PC-9 (cell line): ENCODE results near the gene MYL6. TPM values are rescaled to one million over a fixed set of nuclear protein-coding genes. Genes with fewer than 3 reads are reported as not detected.

Experiments
- BruUV-seq: library from RNA; stranded (reverse); fragments of 400-500 nt; replicated peaks from 2 replicates; lab custom pipeline; 2021; lab: Mats Ljungman, UMichigan
- CTCF ChIA-PET: fragments of 300-600 bp; sonication (Branson Sonifier 250); formaldehyde crosslinking; loops from one replicate; lab custom pipeline; 2022; ENCODE audit warnings: antibody characterized with exemption; lab: Charles Lee
- POLR2A ChIA-PET: fragments of 300-600 bp; sonication (Branson Sonifier 250); formaldehyde crosslinking; loops from one replicate; lab custom pipeline; 2022; ENCODE audit warnings: antibody characterized with exemption; ENCODE audit not compliant: unreplicated experiment; lab: Charles Lee
- DNase-seq, 2 experiments: peaks; one replicate each; pipeline versions ENCODE4 v3.0.0 to v3.0.0-alpha.2; 2015 to 2022; ENCODE audit warnings: mixed read lengths in 1 of 2
- H2AFZ ChIP-seq: fragments of 200-600 bp; sonication (generic); 2 replicates; pipeline ENCODE4 v1.8.1; 2017; ENCODE audit warnings: antibody characterized with exemption
- H3F3A ChIP-seq: fragments of 200-600 bp; sonication (generic); 2 replicates; pipeline ENCODE4 v1.8.1; 2017; ENCODE audit warnings: antibody characterized with exemption, mild to moderate bottlenecking, low read depth; ENCODE audit not compliant: insufficient read depth
- H3K27ac ChIP-seq: fragments of 200-600 bp; sonication (generic); 2 replicates; pipeline ENCODE4 v1.6.1; 2016; ENCODE audit warnings: mixed run types
- H3K27me3 ChIP-seq: fragments of 200-600 bp; sonication (generic); 2 replicates; pipeline ENCODE4 v1.6.1; 2016; ENCODE audit warnings: low read depth, mixed run types; ENCODE audit not compliant: insufficient read depth
- H3K36me3 ChIP-seq: fragments of 200-600 bp; sonication (generic); 2 replicates; pipeline ENCODE4 v1.6.1; 2016; ENCODE audit warnings: low read depth, mixed run types
- H3K4me1 ChIP-seq: fragments of 200-600 bp; sonication (generic); replicated peaks from 2 replicates; pipeline ENCODE4 v1.6.1; 2016; ENCODE audit warnings: mixed run types; ENCODE audit not compliant: insufficient read depth
- H3K4me2 ChIP-seq: fragments of 200-600 bp; sonication (generic); 2 replicates; pipeline ENCODE4 v1.6.1; 2017; ENCODE audit warnings: mixed run types
- H3K4me3 ChIP-seq: fragments of 200-600 bp; sonication (generic); 2 replicates; pipeline ENCODE4 v1.6.1; 2016; ENCODE audit warnings: mixed run types
- H3K79me2 ChIP-seq: fragments of 200-600 bp; sonication (generic); 2 replicates; pipeline ENCODE4 v1.6.1; 2017; ENCODE audit warnings: low read depth, mixed run types
- H3K9me2 ChIP-seq: fragments of 200-600 bp; sonication (generic); 2 replicates; pipeline ENCODE4 v1.8.1; 2017; ENCODE audit warnings: mild to moderate bottlenecking; ENCODE audit not compliant: insufficient read depth
- H3K9me3 ChIP-seq: fragments of 200-600 bp; sonication (generic); 2 replicates; pipeline ENCODE4 v1.8.1; 2016; ENCODE audit warnings: low read depth; ENCODE audit not compliant: insufficient read depth
- H4K20me1 ChIP-seq: fragments of 200-600 bp; sonication (generic); 2 replicates; pipeline ENCODE4 v1.8.1; 2017; ENCODE audit not compliant: insufficient read depth
- EZH2 ChIP-seq: fragments of 200-600 bp; sonication (generic); IDR thresholded peaks from 2 replicates; pipeline ENCODE4 v1.8.0; 2017; ENCODE audit warnings: antibody characterized with exemption, low read depth
- intact Hi-C: fragments of 100-400 bp; cut with micrococcal nuclease; formaldehyde crosslinking; loops from one replicate; pipeline ENCODE4 v1.10.0; 2022; ENCODE audit not compliant: unreplicated experiment
- total RNA-seq: library from RNA; stranded (reverse); gene quantifications from 2 replicates; pipeline ENCODE4 v1.2.3, GENCODE V29; 2021
- TF ChIP-seq, protein P1 (sequence below): fragments of 200-600 bp; sonication (generic); conservative IDR thresholded peaks from 2 replicates; pipeline ENCODE4 v1.6.1; 2017; ENCODE audit warnings: mixed run types, antibody characterized with exemption, mild to moderate bottlenecking, moderate library complexity

Gene MYL6
- total RNA-seq, 1 experiment from 2014 or later: 666 TPM

DNA sequence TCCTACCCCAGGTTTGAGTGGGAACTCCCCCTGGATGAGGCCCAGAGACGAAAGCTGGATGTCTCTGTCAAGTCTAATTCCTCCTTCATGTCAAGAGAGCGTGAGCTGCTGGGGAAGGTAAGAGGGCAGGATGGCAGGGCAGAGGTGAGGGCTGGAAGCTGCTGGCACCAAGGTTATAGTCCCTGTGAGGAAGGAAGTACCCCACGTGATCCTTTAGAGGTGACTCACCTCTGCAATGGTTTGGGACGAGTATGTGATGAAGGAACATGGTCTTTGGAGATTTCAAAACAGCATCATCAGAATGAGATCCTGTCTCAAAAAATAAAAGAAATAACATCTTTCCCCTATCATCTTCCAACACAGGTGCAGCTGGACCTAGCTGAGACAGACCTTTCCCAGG, 14.9 kb upstream of the MYL6 start:
- intact Hi-C loops: no loop called here
- no peaks in the 10 kb centered on the region for H3K79me2 ChIP-seq
- no peak overlapping the region for H3K4me3 ChIP-seq
- H3K27me3 ChIP-seq: no peaks in the 10 kb centered on the region
- H3K4me2 ChIP-seq: no peak overlapping the region
- H3K4me1 ChIP-seq: peaks cover 13% of the 10 kb centered on the region
- POLR2A ChIA-PET: no interaction called here
- no peaks in the 10 kb centered on the region for H3K9me3 ChIP-seq
- H3K36me3 ChIP-seq: peaks cover 6% of the 10 kb centered on the region; the same call in 1 of the 2 replicates
- no peak for DNase-seq
- no TSS peak for BruUV-seq
- no peaks in the 10 kb centered on the region for H4K20me1 ChIP-seq
- CTCF ChIA-PET: no interaction called here
- H3K9me2 ChIP-seq: no peaks in the 10 kb centered on the region
- H3K27ac ChIP-seq: no peak overlapping the region
- TF ChIP-seq EZH2: no peak
- TF ChIP-seq, protein P1, sequence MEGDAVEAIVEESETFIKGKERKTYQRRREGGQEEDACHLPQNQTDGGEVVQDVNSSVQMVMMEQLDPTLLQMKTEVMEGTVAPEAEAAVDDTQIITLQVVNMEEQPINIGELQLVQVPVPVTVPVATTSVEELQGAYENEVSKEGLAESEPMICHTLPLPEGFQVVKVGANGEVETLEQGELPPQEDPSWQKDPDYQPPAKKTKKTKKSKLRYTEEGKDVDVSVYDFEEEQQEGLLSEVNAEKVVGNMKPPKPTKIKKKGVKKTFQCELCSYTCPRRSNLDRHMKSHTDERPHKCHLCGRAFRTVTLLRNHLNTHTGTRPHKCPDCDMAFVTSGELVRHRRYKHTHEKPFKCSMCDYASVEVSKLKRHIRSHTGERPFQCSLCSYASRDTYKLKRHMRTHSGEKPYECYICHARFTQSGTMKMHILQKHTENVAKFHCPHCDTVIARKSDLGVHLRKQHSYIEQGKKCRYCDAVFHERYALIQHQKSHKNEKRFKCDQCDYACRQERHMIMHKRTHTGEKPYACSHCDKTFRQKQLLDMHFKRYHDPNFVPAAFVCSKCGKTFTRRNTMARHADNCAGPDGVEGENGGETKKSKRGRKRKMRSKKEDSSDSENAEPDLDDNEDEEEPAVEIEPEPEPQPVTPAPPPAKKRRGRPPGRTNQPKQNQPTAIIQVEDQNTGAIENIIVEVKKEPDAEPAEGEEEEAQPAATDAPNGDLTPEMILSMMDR: no peak
- H2AFZ ChIP-seq: no peak overlapping the region
- H3F3A ChIP-seq: peaks cover 15% of the 10 kb centered on the region

GRCh38 chr12:56143870-56144269, 14.3 kb upstream of the MYL6 start:
- Histone ChIP-seq H3K79me2 (no peaks in the 10 kb centered on the region), H3K9me2 (no peaks in the 10 kb centered on the region), H2AFZ (no peak overlapping the region), H4K20me1 (no peaks in the 10 kb centered on the region), H3K27me3 (no peaks in the 10 kb centered on the region), H3F3A (peaks cover 15% of the 10 kb centered on the region), H3K9me3 (no peaks in the 10 kb centered on the region), H3K4me2 (no peak overlapping the region), H3K27ac (no peak overlapping the region), H3K36me3 (no peaks in the 10 kb centered on the region; the same call in 1 of the 2 replicates), H3K4me1 (peaks cover 13% of the 10 kb centered on the region), H3K4me3 (no peak overlapping the region)
- intact Hi-C loops: no loop called here
- CTCF ChIA-PET: no interaction called here
- DNase-seq: no peak
- TF ChIP-seq, protein P1: no peak
- TF ChIP-seq EZH2: no peak
- no TSS peak for BruUV-seq
- POLR2A ChIA-PET: interaction anchor here (0.5 to 0.6 kb wide), 2 partner anchors 16 to 493 kb away, joined by 3 to 9 read pairs; no protein-coding TSS in a partner anchor

DNA sequence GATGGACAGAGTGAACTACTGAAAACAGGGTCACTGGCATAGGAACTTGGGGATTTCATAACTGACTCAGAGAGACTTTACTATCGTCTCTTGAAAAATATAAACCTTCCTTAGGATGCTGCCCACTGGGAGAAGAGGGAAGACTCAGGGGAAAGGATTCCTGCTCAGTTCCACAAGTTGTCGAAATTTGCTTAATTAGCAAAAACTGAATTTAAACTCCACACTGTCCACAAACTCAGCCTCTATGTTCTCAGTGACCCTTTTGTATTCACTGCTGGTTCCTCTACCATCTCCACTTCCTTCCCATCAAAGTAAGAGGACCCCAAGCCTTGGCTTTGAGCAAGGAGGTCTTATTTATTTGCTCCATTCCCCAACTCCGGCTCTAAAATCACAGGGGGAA, 12.9 kb upstream of the MYL6 start:
- H3K4me3 ChIP-seq: no peak overlapping the region
- H4K20me1 ChIP-seq: no peaks in the 10 kb centered on the region
- H3K36me3 ChIP-seq: no peaks in the 10 kb centered on the region; the same call in 1 of the 2 replicates
- TF ChIP-seq, protein P1: no peak
- no peak for TF ChIP-seq EZH2
- no TSS peak for BruUV-seq
- H3K27me3 ChIP-seq: no peaks in the 10 kb centered on the region
- no peaks in the 10 kb centered on the region for H3K9me2 ChIP-seq
- H3K27ac ChIP-seq: no peak overlapping the region
- H3F3A ChIP-seq: peaks cover 15% of the 10 kb centered on the region
- peak in 1 of 2 experiments; percentile 13 for DNase-seq
- POLR2A ChIA-PET: no interaction called here
- peaks cover 14% of the 10 kb centered on the region for H3K4me1 ChIP-seq
- intact Hi-C loops: no loop called here
- no peaks in the 10 kb centered on the region for H3K79me2 ChIP-seq
- H2AFZ ChIP-seq: no peak overlapping the region
- H3K9me3 ChIP-seq: no peaks in the 10 kb centered on the region
- H3K4me2 ChIP-seq: no peak overlapping the region
- CTCF ChIA-PET: no interaction called here
